IMR-90 (cell line): ENCODE data around the gene CLIC1. TPM values are rescaled to one million over a fixed set of nuclear protein-coding genes. Genes with fewer than 3 reads are reported as not detected.

Source experiments
- ATAC-seq: fragments of 200-7000 bp; cut with Tn5 transposase; 2 replicates; pipeline ENCODE4 v1.9.1; 2020; ENCODE audit warnings: low read depth, mild to moderate bottlenecking, moderate library complexity
- BruUV-seq: library from RNA; stranded (reverse); fragments of 400-500 nt; replicated peaks from 2 replicates; lab custom pipeline; 2021; lab: Mats Ljungman, UMichigan
- CTCF ChIA-PET: fragments of 300-600 bp; formaldehyde crosslinking; extraction: SDS; loops from one replicate; lab custom pipeline; 2021; ENCODE audit warnings: antibody characterized with exemption; lab: Yijun Ruan, JAX
- POLR2A ChIA-PET: fragments of 300-600 bp; sonication (Branson Sonifier 250); formaldehyde crosslinking; loops from one replicate; lab custom pipeline; 2022; ENCODE audit warnings: antibody characterized with exemption; ENCODE audit not compliant: unreplicated experiment; lab: Charles Lee
- DNase-seq: peaks from one replicate; pipeline ENCODE4 v3.0.0; 2013
- H2AFZ ChIP-seq: replicated peaks from 2 replicates; pipeline ENCODE3; 2013; ENCODE audit warnings: low read length, mild to moderate bottlenecking; ENCODE audit not compliant: poor library complexity
- H2AK5ac ChIP-seq: 2 replicates; pipeline ENCODE4 v1.6.1; 2013; ENCODE audit warnings: low read depth, low read length, inconsistent platforms
- H2AK9ac ChIP-seq: replicated peaks from 2 replicates; pipeline ENCODE3; 2013; ENCODE audit warnings: mild to moderate bottlenecking, low read depth, low read length, moderate library complexity; ENCODE audit not compliant: poor library complexity
- H2BK120ac ChIP-seq: 2 replicates; pipeline ENCODE4 v1.6.1; 2013; ENCODE audit warnings: low read depth, low read length, inconsistent platforms
- H2BK15ac ChIP-seq: 3 replicates; pipeline ENCODE4 v1.6.1; 2013; ENCODE audit warnings: low read depth, low read length, inconsistent platforms
- H2BK20ac ChIP-seq: 2 replicates; pipeline ENCODE4 v1.6.1; 2013; ENCODE audit warnings: low read depth, mild to moderate bottlenecking, inconsistent platforms, low read length, moderate library complexity
- H2BK5ac ChIP-seq: 2 replicates; pipeline ENCODE4 v1.6.1; 2013; ENCODE audit warnings: mild to moderate bottlenecking, low read depth, low read length, inconsistent platforms; ENCODE audit not compliant: poor library complexity, severe bottlenecking
- H3K14ac ChIP-seq: replicated peaks from 2 replicates; pipeline ENCODE4 v1.6.1; 2013; ENCODE audit warnings: low read depth, low read length, inconsistent platforms
- H3K18ac ChIP-seq: 2 replicates; pipeline ENCODE4 v1.6.1; 2013; ENCODE audit warnings: low read depth, low read length, control low read depth
- H3K23ac ChIP-seq: 2 replicates; pipeline ENCODE4 v1.6.1; 2013; ENCODE audit warnings: low read depth, low read length, inconsistent platforms
- H3K27ac ChIP-seq: 2 replicates; pipeline ENCODE4 v1.5.1; 2013; ENCODE audit warnings: mild to moderate bottlenecking, control low read depth, low read length; ENCODE audit not compliant: insufficient read depth
- H3K27me3 ChIP-seq: 2 replicates; pipeline ENCODE4 v1.6.1; 2013; ENCODE audit warnings: low read length; ENCODE audit not compliant: control insufficient read depth, insufficient read depth
- H3K36me3 ChIP-seq: 2 replicates; pipeline ENCODE4 v1.6.1; 2013; ENCODE audit warnings: low read length, mixed read lengths; ENCODE audit not compliant: control insufficient read depth, insufficient read depth
- H3K4ac ChIP-seq: 2 replicates; pipeline ENCODE4 v1.6.1; 2013; ENCODE audit warnings: low read depth, low read length, inconsistent platforms
- H3K4me1 ChIP-seq: 2 replicates; pipeline ENCODE4 v1.6.1; 2013; ENCODE audit warnings: low read length, mixed read lengths; ENCODE audit not compliant: control insufficient read depth, insufficient read depth
- H3K4me2 ChIP-seq: 2 replicates; pipeline ENCODE4 v1.6.1; 2013; ENCODE audit warnings: low read depth, mild to moderate bottlenecking, control low read depth, low read length, moderate library complexity
- H3K4me3 ChIP-seq: 2 replicates; pipeline ENCODE4 v1.5.1; 2013; ENCODE audit warnings: low read depth, mild to moderate bottlenecking, control low read depth, low read length, moderate library complexity; ENCODE audit not compliant: insufficient read depth
- H3K56ac ChIP-seq: 2 replicates; pipeline ENCODE4 v1.6.1; 2013; ENCODE audit warnings: low read length, inconsistent platforms; ENCODE audit not compliant: insufficient read depth; ENCODE audit errors: extremely low read depth
- H3K79me1 ChIP-seq, 2 experiments: 2 replicates each; pipeline ENCODE4 v1.6.1; 2013; ENCODE audit warnings: low read length in 2 of 2, inconsistent platforms in 1 of 2, low read depth in 1 of 2
- H3K9ac ChIP-seq: 2 replicates; pipeline ENCODE4 v1.6.1; 2013; ENCODE audit warnings: low read depth, low read length, control low read depth
- H3K9me1 ChIP-seq: 2 replicates; pipeline ENCODE4 v1.6.1; 2013; ENCODE audit warnings: low read length, inconsistent platforms; ENCODE audit not compliant: insufficient read depth
- H3K9me3 ChIP-seq: 2 replicates; pipeline ENCODE4 v1.6.1; 2013; ENCODE audit warnings: low read length; ENCODE audit not compliant: control insufficient read depth, insufficient read depth
- H4K20me1 ChIP-seq: 2 replicates; pipeline ENCODE4 v1.6.1; 2013; ENCODE audit warnings: low read length, inconsistent platforms; ENCODE audit not compliant: insufficient read depth
- H4K5ac ChIP-seq: 2 replicates; pipeline ENCODE4 v1.6.1; 2013; ENCODE audit warnings: mild to moderate bottlenecking, low read depth, low read length, control low read depth
- H4K8ac ChIP-seq, 2 experiments: 2 replicates each; pipeline ENCODE4 v1.6.1; 2013; ENCODE audit warnings: low read depth in 2 of 2, low read length in 2 of 2, control low read depth in 1 of 2, inconsistent platforms in 1 of 2
- H4K91ac ChIP-seq: 2 replicates; pipeline ENCODE4 v1.6.1; 2013; ENCODE audit warnings: low read depth, low read length, inconsistent platforms; ENCODE audit not compliant: insufficient read depth
- BHLHE40 ChIP-seq: fragments of 150-350 bp; IDR thresholded peaks from 2 replicates; pipeline ENCODE4 v1.6.1; 2016; ENCODE audit warnings: mild to moderate bottlenecking, low read depth, low read length
- CEBPB ChIP-seq: IDR thresholded peaks from 2 replicates; pipeline ENCODE4 v1.6.1; 2012; ENCODE audit warnings: low read depth, low read length, improper control_type of control experiment
- CHD1 ChIP-seq: IDR thresholded peaks from 2 replicates; pipeline ENCODE4 v1.6.1; 2012; ENCODE audit warnings: low read depth, low read length, improper control_type of control experiment
- CTCF ChIP-seq: conservative IDR thresholded peaks from 2 replicates; pipeline ENCODE4 v1.5.1; 2012; ENCODE audit warnings: mild to moderate bottlenecking, low read depth, low read length, improper control_type of control experiment
- ELK1 ChIP-seq: fragments of 150-350 bp; IDR thresholded peaks from 2 replicates; pipeline ENCODE4 v1.6.1; 2016; ENCODE audit warnings: low read depth, mild to moderate bottlenecking, low read length, moderate library complexity, borderline replicate concordance
- FOS ChIP-seq: fragments of 150-350 bp; IDR thresholded peaks from 2 replicates; pipeline ENCODE4 v1.6.1; 2016; ENCODE audit warnings: low read depth, low read length
- MAFK ChIP-seq: IDR thresholded peaks from 2 replicates; pipeline ENCODE4 v1.6.1; 2012; ENCODE audit warnings: low read depth, low read length, improper control_type of control experiment
- MAZ ChIP-seq: IDR thresholded peaks from 2 replicates; pipeline ENCODE4 v1.6.1; 2012; ENCODE audit warnings: low read depth, mild to moderate bottlenecking, low read length, improper control_type of control experiment, moderate library complexity, borderline replicate concordance
- MXI1 ChIP-seq: IDR thresholded peaks from 2 replicates; pipeline ENCODE4 v1.6.1; 2012; ENCODE audit warnings: low read depth, mild to moderate bottlenecking, low read length, moderate library complexity, borderline replicate concordance
- NFE2L2 ChIP-seq: fragments of 150-350 bp; IDR thresholded peaks from 2 replicates; pipeline ENCODE4 v1.6.1; 2016; ENCODE audit warnings: low read depth, mild to moderate bottlenecking, low read length
- POLR2A ChIP-seq: IDR thresholded peaks from 2 replicates; pipeline ENCODE4 v1.6.1; 2012; ENCODE audit warnings: mild to moderate bottlenecking, low read depth, low read length
- RAD21 ChIP-seq: IDR thresholded peaks from 2 replicates; pipeline ENCODE4 v1.6.1; 2012; ENCODE audit warnings: low read length, improper control_type of control experiment
- RCOR1 ChIP-seq: IDR thresholded peaks from 2 replicates; pipeline ENCODE4 v1.6.1; 2012; ENCODE audit warnings: mild to moderate bottlenecking, low read length, improper control_type of control experiment; ENCODE audit not compliant: insufficient replicate concordance
- RFX5 ChIP-seq: IDR thresholded peaks from 2 replicates; pipeline ENCODE4 v1.8.0; 2012; ENCODE audit warnings: low read depth, mild to moderate bottlenecking, low read length, moderate library complexity
- SMC3 ChIP-seq: fragments of 150-350 bp; IDR thresholded peaks from 2 replicates; pipeline ENCODE4 v1.6.1; 2016; ENCODE audit warnings: low read depth, mild to moderate bottlenecking, antibody characterized with exemption, low read length, moderate library complexity
- USF2 ChIP-seq: fragments of 150-350 bp; IDR thresholded peaks from 2 replicates; pipeline ENCODE4 v1.6.1; 2017; ENCODE audit warnings: mild to moderate bottlenecking, antibody characterized with exemption, low read length, low read depth
- WGBS, 2 experiments: methylation state at CpG; one replicate each; pipeline versions ENCODE4 v1.1.5 to v1.1.7; 2013; ENCODE audit warnings: missing lambda C conversion rate in 2 of 2; ENCODE audit not compliant: insufficient read length in 1 of 2; ENCODE audit errors: extremely low coverage in 2 of 2; 5-methylcytosine and 5-hydroxymethylcytosine counted together
- dilution Hi-C: fragments of 300-500 bp; cut with HindIII; formaldehyde crosslinking; loops from one replicate; pipeline ENCODE4 v1.14.3; 2018; ENCODE audit warnings: low sequenced_read_pairs; ENCODE audit not compliant: unreplicated experiment
- in situ Hi-C: fragments of 300-500 bp; cut with MboI; formaldehyde crosslinking; loops from 3 replicates; pipeline ENCODE4 v1.14.3; 2019; ENCODE audit warnings: low sequenced_read_pairs, inconsistent platforms, mixed read lengths
- intact Hi-C: fragments of 100-400 bp; cut with micrococcal nuclease; formaldehyde crosslinking; loops from 2 replicates; pipeline ENCODE4 v1.10.0; 2022
- polyA plus RNA-seq, 3 experiments: library from polyadenylated mRNA; depleted of rRNA; stranded (reverse); fragments of >200 nt; gene quantifications; 2 replicates each; pipeline ENCODE4 v1.2.3, GENCODE V29; 2012; ENCODE audit warnings: low replicate concordance in 1 of 3
- total RNA-seq: library from RNA; depleted of rRNA; stranded (reverse); fragments of >200 nt; gene quantifications from 2 replicates; pipeline ENCODE4 v1.2.3, GENCODE V29; 2012

The CLIC1 gene
- total and polyA plus RNA-seq, 2 of the 4 experiments (the other 2 are of a cell fraction): 706 to 1,185 TPM

- H3K27me3 ChIP-seq: no peaks in the 10 kb centered on the region
- H3K4me3 ChIP-seq: no peak overlapping the region
- ATAC-seq: no peak
- H4K8ac ChIP-seq: no peak overlapping the region
- no peak overlapping the region for H3K18ac ChIP-seq
- no TSS peak for BruUV-seq
- peaks cover 12% of the 10 kb centered on the region for H3K9me1 ChIP-seq
- H3K14ac ChIP-seq: no peak overlapping the region
- no peak overlapping the region for H2AFZ ChIP-seq
- intact Hi-C loops: no loop called here
- H2BK5ac ChIP-seq: no peak overlapping the region
- no peak overlapping the region for H4K5ac ChIP-seq
- TF ChIP-seq CEBPB (no peak), BHLHE40 (no peak), MAFK (no peak), ELK1 (no peak), USF2 (no peak), RFX5 (no peak), MAZ (no peak), SMC3 (no peak), MXI1 (no peak), RCOR1 (no peak), FOS (no peak), CHD1 (no peak), POLR2A (no peak), RAD21 (no peak), CTCF (no peak), NFE2L2 (no peak)
- peaks cover 7% of the 10 kb centered on the region; the same call in 1 of the 2 replicates for H3K36me3 ChIP-seq
- no peak overlapping the region for H3K9ac ChIP-seq
- H3K79me1 ChIP-seq: no peaks in the 10 kb centered on the region
- no peak overlapping the region for H3K23ac ChIP-seq
- no peak overlapping the region for H3K4ac ChIP-seq
- H4K91ac ChIP-seq: no peak overlapping the region
- no peak overlapping the region for H3K56ac ChIP-seq
- no peak overlapping the region for H2AK9ac ChIP-seq
- in situ Hi-C loops: no loop called here
- no peak overlapping the region for H3K27ac ChIP-seq
- dilution Hi-C loops: no loop called here
- WGBS, 2 experiments: 100% methylated on average over 2 of the region's 8 CpGs; no CpG with 5 or more reads in 1 of the 2 experiments
- no peaks in the 10 kb centered on the region for H3K9me3 ChIP-seq
- no peak overlapping the region for H2AK5ac ChIP-seq
- CTCF ChIA-PET: no interaction called here
- no peak overlapping the region for H2BK120ac ChIP-seq
- no peak overlapping the region for H2BK15ac ChIP-seq
- POLR2A ChIA-PET: no interaction called here
- no peak overlapping the region for H3K4me2 ChIP-seq
- DNase-seq: no peak
- no peak overlapping the region for H2BK20ac ChIP-seq
- H3K4me1 ChIP-seq: peaks cover 4% of the 10 kb centered on the region
- no peaks in the 10 kb centered on the region for H4K20me1 ChIP-seq
These were observed 25.0 kb upstream of the CLIC1 start for GRCh38 chr6:31761343-31761742.
